ENCODE results near the gene CRYBA1.

DNA sequence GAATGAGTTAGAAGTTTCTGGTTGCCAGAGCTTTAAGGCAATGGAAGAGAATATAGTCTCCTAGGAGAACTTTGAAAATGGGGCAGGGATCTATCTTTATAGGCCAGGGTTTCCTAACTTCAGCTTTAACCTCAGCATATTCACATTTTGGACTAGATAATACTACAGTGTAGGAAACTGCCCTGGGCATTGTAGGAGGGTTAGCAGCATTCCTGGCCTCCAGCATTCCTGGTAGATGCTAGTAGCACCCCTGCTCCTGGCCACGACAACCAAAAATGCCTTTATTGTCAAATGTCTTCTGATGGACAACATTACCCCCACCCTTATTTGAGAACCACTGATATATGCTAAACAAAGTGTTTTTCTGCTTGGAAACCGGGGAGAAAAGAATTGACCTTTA, 38.7 kb upstream of the CRYBA1 start:
- TF ChIP-seq, protein P1, sequence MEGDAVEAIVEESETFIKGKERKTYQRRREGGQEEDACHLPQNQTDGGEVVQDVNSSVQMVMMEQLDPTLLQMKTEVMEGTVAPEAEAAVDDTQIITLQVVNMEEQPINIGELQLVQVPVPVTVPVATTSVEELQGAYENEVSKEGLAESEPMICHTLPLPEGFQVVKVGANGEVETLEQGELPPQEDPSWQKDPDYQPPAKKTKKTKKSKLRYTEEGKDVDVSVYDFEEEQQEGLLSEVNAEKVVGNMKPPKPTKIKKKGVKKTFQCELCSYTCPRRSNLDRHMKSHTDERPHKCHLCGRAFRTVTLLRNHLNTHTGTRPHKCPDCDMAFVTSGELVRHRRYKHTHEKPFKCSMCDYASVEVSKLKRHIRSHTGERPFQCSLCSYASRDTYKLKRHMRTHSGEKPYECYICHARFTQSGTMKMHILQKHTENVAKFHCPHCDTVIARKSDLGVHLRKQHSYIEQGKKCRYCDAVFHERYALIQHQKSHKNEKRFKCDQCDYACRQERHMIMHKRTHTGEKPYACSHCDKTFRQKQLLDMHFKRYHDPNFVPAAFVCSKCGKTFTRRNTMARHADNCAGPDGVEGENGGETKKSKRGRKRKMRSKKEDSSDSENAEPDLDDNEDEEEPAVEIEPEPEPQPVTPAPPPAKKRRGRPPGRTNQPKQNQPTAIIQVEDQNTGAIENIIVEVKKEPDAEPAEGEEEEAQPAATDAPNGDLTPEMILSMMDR (IDR thresholded peaks at IDR 0.05; ENCODE audit: low read depth, low read length) = no peak
- TF ChIP-seq POLR2A (IDR thresholded peaks at IDR 0.05; ENCODE audit: extremely low read depth, insufficient read length) = no peak

Data from NB4 (cell line).